CD14-positive monocyte (primary cell): ENCODE data around the gene TNFRSF6B. TPM values are rescaled to one million over a fixed set of nuclear protein-coding genes. Genes with fewer than 3 reads are reported as not detected.

Experiments used
- DNase-seq, 3 donors: peaks; one replicate each; pipeline ENCODE4 v3.0.0-alpha.2; 2011 to 2022
- H2AFZ ChIP-seq: 2 replicates; pipeline ENCODE4 v1.6.0; 2012; ENCODE audit warnings: mild to moderate bottlenecking, low read depth, low read length, inconsistent platforms; ENCODE audit not compliant: insufficient read depth, poor library complexity, severe bottlenecking
- H3K27ac ChIP-seq, 2 donors: 1 replicate in 1 of 2; 2 replicates in 1 of 2; pipeline ENCODE4 v1.5.1; 2012 to 2013; ENCODE audit warnings: low read length in 2 of 2, control low read depth in 1 of 2, inconsistent platforms in 1 of 2, low read depth in 1 of 2, mild to moderate bottlenecking in 1 of 2
- H3K27me3 ChIP-seq, 2 donors: one replicate each; pipeline versions ENCODE4 v1.6.0 to v1.6.1; 2011 to 2013; ENCODE audit warnings: low read length in 2 of 2; ENCODE audit not compliant: control insufficient read depth in 2 of 2, insufficient read depth in 2 of 2
- H3K36me3 ChIP-seq, 2 donors: replicated peaks in 1 of 2; 1 replicate in 1 of 2; 2 replicates in 1 of 2; pipeline versions ENCODE4 v1.5.1 to v1.6.1; 2012 to 2013; ENCODE audit warnings: low read length in 2 of 2, control low read depth in 1 of 2, inconsistent platforms in 1 of 2, mild to moderate bottlenecking in 1 of 2; ENCODE audit not compliant: insufficient read depth in 2 of 2, control insufficient read depth in 1 of 2
- H3K4me1 ChIP-seq, 2 donors: 1 replicate in 1 of 2; 2 replicates in 1 of 2; pipeline versions ENCODE4 v1.5.1 to v1.6.1; 2012 to 2013; ENCODE audit warnings: low read length in 2 of 2, control low read depth in 1 of 2, inconsistent platforms in 1 of 2, mild to moderate bottlenecking in 1 of 2, moderate library complexity in 1 of 2; ENCODE audit not compliant: insufficient read depth in 2 of 2, control insufficient read depth in 1 of 2
- H3K4me2 ChIP-seq: replicated peaks from 2 replicates; pipeline ENCODE3; 2012; ENCODE audit warnings: low read length, moderate library complexity, mild to moderate bottlenecking; ENCODE audit not compliant: poor library complexity, severe bottlenecking; ENCODE audit errors: extremely low read depth
- H3K4me3 ChIP-seq, 3 experiments: fragments of 200-600 bp in 1 of 3; sonication (generic) in 1 of 3; replicated peaks in 1 of 3; 1 replicate in 2 of 3; 2 replicates in 1 of 3; pipeline ENCODE4 v1.5.1; 2011 to 2013; ENCODE audit warnings: low read length in 3 of 3, mild to moderate bottlenecking in 3 of 3, control low read depth in 2 of 3, low read depth in 2 of 3, inconsistent platforms in 1 of 3, moderate library complexity in 1 of 3
- H3K79me2 ChIP-seq: 2 replicates; pipeline ENCODE4 v1.6.0; 2012; ENCODE audit warnings: mild to moderate bottlenecking, control low read depth, inconsistent platforms, low read length, moderate library complexity; ENCODE audit not compliant: insufficient read depth
- H3K9ac ChIP-seq: 2 replicates; pipeline ENCODE4 v1.6.0; 2017; ENCODE audit warnings: low read length, mild to moderate bottlenecking; ENCODE audit not compliant: insufficient read depth, poor library complexity, severe bottlenecking
- H3K9me3 ChIP-seq, 2 donors: replicated peaks in 1 of 2; 1 replicate in 1 of 2; 2 replicates in 1 of 2; pipeline versions ENCODE4 v1.5.1 to v1.6.1; 2012 to 2013; ENCODE audit warnings: low read length in 2 of 2, control low read depth in 1 of 2; ENCODE audit not compliant: control insufficient read depth in 1 of 2, insufficient read depth in 1 of 2
- H4K20me1 ChIP-seq: 2 replicates; pipeline ENCODE4 v1.6.0; 2012; ENCODE audit warnings: mild to moderate bottlenecking, low read length, control low read depth, moderate library complexity; ENCODE audit not compliant: insufficient read depth
- H3K27ac Mint-ChIP-seq, 7 donors: one replicate each; pipeline ENCODE4 v1.8.0; 2020; ENCODE audit warnings: mild to moderate bottlenecking in 7 of 7, mixed read lengths in 7 of 7, moderate library complexity in 6 of 7, inconsistent platforms in 2 of 7
- H3K27me3 Mint-ChIP-seq, 3 donors: one replicate each; pipeline ENCODE4 v1.8.0; 2021 to 2022; ENCODE audit warnings: low read depth in 3 of 3, mild to moderate bottlenecking in 3 of 3, mixed read lengths in 3 of 3, moderate library complexity in 3 of 3, inconsistent platforms in 1 of 3
- H3K36me3 Mint-ChIP-seq, 2 donors: one replicate each; pipeline ENCODE4 v1.8.0; 2020; ENCODE audit warnings: mixed read lengths in 2 of 2, inconsistent platforms in 1 of 2, mild to moderate bottlenecking in 1 of 2
- H3K4me1 Mint-ChIP-seq: one replicate; pipeline ENCODE4 v1.8.0; 2020; ENCODE audit warnings: mild to moderate bottlenecking, mixed read lengths
- H3K4me3 Mint-ChIP-seq, 2 donors: one replicate each; pipeline ENCODE4 v1.8.0; 2020; ENCODE audit warnings: mild to moderate bottlenecking in 2 of 2, mixed read lengths in 2 of 2, moderate library complexity in 1 of 2
- H3K9me3 Mint-ChIP-seq, 7 donors: one replicate each; pipeline ENCODE4 v1.8.0; 2020 to 2022; ENCODE audit warnings: mixed read lengths in 7 of 7, mild to moderate bottlenecking in 6 of 7, moderate library complexity in 6 of 7, inconsistent platforms in 2 of 7
- WGBS: methylation state at CpG from one replicate; pipeline ENCODE4 v1.1.5; 2013; ENCODE audit warnings: missing lambda C conversion rate; ENCODE audit not compliant: insufficient coverage; 5-methylcytosine and 5-hydroxymethylcytosine counted together
- intact Hi-C, 2 donors: fragments of 100-400 bp; cut with micrococcal nuclease; formaldehyde crosslinking; loops; one replicate each; pipeline versions ENCODE4 v1.15.0 to v1.15.1; 2023
- polyA plus RNA-seq, 3 donors: library from polyadenylated mRNA; depleted of rRNA in 1 of 3; unstranded in 2 of 3; stranded (reverse) in 1 of 3; fragments of 300-500 nt in 2 of 3; fragments of >200 nt in 1 of 3; fragmentation: Illumina TruSeq in 2 of 3; gene quantifications; 1 replicate in 2 of 3; 2 replicates in 1 of 3; pipeline ENCODE4 v1.2.3, GENCODE V29; 2012 to 2021
- TF ChIP-seq, protein P1 (sequence below): fragments of 200-600 bp; IDR thresholded peaks from one replicate; pipeline ENCODE4 v1.8.0; 2022; ENCODE audit warnings: antibody characterized with exemption, mild to moderate bottlenecking

The TNFRSF6B gene
- polyA plus RNA-seq, 3 donors = 6.5 TPM; not detected in 2

DNA sequence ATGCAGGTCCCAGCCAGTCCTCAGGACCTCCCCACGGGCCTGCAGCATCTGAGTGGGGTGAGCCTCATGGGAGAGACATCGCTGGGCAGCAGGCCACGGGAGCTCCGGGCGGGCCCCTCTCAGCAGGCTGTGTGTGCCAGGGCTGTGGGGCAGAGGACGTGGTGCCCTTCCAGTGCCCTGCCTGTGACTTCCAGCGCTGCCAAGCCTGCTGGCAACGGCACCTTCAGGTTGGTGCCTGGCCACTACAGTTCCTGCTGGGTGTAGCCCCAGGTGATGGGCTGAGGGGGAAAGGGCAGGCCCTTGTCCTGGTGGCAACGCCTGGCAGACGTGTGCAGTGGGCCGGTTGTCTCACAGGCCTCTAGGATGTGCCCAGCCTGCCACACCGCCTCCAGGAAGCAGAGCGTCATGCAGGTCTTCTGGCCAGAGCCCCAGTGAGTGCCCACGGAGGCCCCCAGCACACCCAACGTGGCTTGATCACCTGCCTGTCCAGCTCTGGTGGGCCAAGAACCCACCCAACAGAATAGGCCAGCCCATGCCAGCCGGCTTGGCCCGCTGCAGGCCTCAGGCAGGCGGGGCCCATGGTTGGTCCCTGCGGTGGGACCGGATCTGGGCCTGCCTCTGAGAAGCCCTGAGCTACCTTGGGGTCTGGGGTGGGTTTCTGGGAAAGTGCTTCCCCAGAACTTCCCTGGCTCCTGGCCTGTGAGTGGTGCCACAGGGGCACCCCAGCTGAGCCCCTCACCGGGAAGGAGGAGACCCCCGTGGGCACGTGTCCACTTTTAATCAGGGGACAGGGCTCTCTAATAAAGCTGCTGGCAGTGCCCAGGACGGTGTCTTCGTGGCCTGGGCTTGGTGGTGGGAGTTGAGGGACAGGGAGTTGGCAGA, 787 bp upstream of the TNFRSF6B start:
- Histone ChIP-seq H3K9ac (no peak overlapping the region), H3K79me2 (no peaks in the 10 kb centered on the region), H3K27me3 (peaks cover 0 to 12% of the 10 kb centered on the region in 2 donors), H3K9me3 (no peaks in the 10 kb centered on the region), H4K20me1 (peaks cover 38% of the 10 kb centered on the region), H3K36me3 (peaks cover 0 to 9% of the 10 kb centered on the region in 2 donors), H3K4me1 (peaks cover 16% of the 10 kb centered on the region in 2 donors), H3K27ac (no peak overlapping the region), H2AFZ (no peak overlapping the region), H3K4me3 (no peak overlapping the region), H3K4me2 (no peak overlapping the region)
- Mint-ChIP-seq H3K9me3 (no peaks in the 10 kb centered on the region), H3K4me1 (peaks cover 16% of the 10 kb centered on the region), H3K4me3 (no peak overlapping the region), H3K27me3 (peaks cover 2 to 21% (median 3%) of the 10 kb centered on the region in 3 donors), H3K36me3 (peaks cover 10 to 17% of the 10 kb centered on the region in 2 donors), H3K27ac (no peak overlapping the region)
- DNase-seq = no peak
- 81% methylated on average over 20 of the region's 25 CpGs for WGBS
- intact Hi-C loops = no loop called here
- TF ChIP-seq, protein P1, sequence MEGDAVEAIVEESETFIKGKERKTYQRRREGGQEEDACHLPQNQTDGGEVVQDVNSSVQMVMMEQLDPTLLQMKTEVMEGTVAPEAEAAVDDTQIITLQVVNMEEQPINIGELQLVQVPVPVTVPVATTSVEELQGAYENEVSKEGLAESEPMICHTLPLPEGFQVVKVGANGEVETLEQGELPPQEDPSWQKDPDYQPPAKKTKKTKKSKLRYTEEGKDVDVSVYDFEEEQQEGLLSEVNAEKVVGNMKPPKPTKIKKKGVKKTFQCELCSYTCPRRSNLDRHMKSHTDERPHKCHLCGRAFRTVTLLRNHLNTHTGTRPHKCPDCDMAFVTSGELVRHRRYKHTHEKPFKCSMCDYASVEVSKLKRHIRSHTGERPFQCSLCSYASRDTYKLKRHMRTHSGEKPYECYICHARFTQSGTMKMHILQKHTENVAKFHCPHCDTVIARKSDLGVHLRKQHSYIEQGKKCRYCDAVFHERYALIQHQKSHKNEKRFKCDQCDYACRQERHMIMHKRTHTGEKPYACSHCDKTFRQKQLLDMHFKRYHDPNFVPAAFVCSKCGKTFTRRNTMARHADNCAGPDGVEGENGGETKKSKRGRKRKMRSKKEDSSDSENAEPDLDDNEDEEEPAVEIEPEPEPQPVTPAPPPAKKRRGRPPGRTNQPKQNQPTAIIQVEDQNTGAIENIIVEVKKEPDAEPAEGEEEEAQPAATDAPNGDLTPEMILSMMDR = no peak

DNA sequence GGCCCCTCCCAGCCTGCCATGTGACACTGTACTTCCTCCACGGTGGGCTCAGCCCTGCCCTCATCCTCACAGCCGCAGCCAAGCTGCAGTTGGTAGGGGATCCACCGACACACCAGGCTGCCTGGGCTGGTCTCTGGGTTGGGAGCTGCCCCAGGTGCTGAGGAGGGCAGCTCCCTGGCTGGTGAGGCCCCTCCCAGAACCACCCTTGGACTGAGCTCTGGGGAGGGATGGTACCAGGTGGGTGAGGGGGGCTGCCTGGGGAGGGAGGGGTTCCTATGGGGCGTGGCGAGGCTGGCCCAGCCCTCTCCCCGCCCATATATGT, 185 bp upstream of the TNFRSF6B start:
- Mint-ChIP-seq H3K36me3 (peaks cover 9 to 17% of the 10 kb centered on the region in 2 donors), H3K27ac (no peak overlapping the region), H3K4me3 (no peak overlapping the region), H3K4me1 (peaks cover 16% of the 10 kb centered on the region), H3K27me3 (peaks cover 2 to 21% (median 3%) of the 10 kb centered on the region in 3 donors), H3K9me3 (no peaks in the 10 kb centered on the region)
- Histone ChIP-seq H3K79me2 (no peaks in the 10 kb centered on the region), H3K4me3 (no peak overlapping the region), H3K9me3 (no peaks in the 10 kb centered on the region), H3K4me1 (peaks cover 16% of the 10 kb centered on the region in 2 donors), H4K20me1 (peaks cover 43% of the 10 kb centered on the region), H3K4me2 (peak overlapping the region; percentile 22), H3K36me3 (peaks cover 0 to 9% of the 10 kb centered on the region in 2 donors), H3K27me3 (peaks cover 0 to 12% of the 10 kb centered on the region in 2 donors), H2AFZ (no peak overlapping the region), H3K9ac (no peak overlapping the region), H3K27ac (no peak overlapping the region)
- DNase-seq = no peak
- TF ChIP-seq, protein P1 = no peak
- intact Hi-C loops = no loop called here
- WGBS = 2% methylated on average over 4 of the region's 6 CpGs
